Ecto neural progenitor cell (in vitro differentiated cells): ENCODE results near the gene BRD3.

Source experiments
- DNase-seq: peaks from one replicate; pipeline ENCODE4 v3.0.0-alpha.2; 2018; ENCODE audit warnings: low spot score

The BRD3 gene

GRCh38 chr9:134066913-134067851 is 644 bp downstream of the BRD3 start:
- DNase-seq, result peak; percentile 67

DNA sequence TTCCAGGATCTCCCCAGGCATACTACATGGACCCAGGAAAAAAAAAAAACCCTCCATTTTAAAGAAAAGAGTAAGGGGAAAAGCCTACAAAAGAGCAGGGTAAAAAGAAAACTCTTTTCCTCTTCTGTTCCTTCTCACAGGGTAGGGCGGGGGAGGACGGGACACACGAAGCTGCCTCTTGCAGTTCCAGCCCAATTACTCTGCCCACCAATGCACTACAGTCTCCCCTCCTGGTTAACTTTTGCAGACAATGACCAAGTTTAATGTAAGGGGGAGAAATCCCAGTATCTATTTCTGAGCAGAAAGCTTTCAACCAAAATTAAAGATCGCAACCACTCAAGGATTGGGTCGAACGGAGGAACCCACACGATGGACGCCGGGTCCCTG is 1.3 kb downstream of the BRD3 start:
- DNase-seq, result no peak

DNA sequence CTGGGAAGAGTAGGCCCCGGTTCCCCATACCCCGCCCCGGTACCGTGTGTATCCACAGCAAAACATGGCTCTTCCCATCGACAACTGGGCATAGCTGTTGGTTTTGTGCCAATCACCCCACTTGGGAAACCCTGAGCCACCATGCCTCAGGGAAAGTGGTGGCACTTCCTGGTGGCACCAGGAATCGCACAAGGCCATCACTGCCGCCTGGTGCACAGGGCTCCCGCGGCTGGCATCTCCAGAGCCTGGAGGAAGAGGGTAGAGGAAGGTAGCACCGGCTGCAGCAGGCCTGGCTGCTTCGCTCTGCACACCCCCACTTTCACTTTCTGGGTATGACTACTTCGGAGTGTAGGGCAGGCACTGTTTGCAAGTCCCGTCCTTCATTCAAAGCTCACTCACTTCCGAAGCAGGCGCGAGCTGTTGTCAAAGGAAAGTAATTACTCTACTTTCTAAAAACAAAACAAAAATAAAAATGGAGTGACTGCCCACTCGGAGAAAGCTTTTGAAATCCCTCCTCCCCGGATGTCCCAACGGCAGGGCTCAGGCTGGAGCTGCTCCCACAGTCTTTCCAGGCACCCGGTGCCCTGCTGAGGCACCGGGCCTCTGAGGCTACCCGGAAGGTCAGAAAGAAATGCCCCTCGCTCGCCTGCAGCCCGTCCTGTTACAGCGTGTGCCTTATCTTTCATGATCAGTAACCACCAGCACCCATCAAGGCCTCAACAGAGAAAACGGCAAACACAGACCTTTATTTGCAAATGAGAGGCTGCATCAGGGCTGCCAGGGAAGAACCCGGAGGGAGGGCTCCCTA is 2.0 kb downstream of the BRD3 start:
- DNase-seq, result peak; percentile 48

DNA sequence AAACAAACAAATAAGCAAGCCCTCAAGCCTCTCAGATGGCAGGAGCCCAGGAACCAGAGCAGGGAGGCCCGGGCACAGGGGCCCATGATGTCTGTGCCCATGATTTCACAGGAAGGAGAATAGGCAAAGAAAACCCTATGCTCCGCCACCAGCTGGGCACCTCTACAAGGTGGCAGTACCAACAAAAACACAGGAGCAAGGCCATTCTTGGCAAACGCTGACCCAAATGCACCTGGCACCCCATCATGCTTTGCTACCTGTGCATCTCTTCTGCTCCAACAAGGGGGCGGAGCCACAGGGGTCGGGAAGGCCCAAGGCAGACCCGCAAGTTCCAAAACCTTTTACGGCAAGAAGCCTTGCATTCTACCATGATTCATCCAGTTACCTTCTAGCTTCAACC is 3.1 kb downstream of the BRD3 start:
- peak; percentile 41 for DNase-seq

GRCh38 chr9:134063571-134064450 is 4.0 kb downstream of the BRD3 start:
- DNase-seq, result peak; percentile 38

- DNase-seq, result peak; percentile 49
These were observed 4.7 kb downstream of the BRD3 start for GRCh38 chr9:134063088-134063570.

DNA sequence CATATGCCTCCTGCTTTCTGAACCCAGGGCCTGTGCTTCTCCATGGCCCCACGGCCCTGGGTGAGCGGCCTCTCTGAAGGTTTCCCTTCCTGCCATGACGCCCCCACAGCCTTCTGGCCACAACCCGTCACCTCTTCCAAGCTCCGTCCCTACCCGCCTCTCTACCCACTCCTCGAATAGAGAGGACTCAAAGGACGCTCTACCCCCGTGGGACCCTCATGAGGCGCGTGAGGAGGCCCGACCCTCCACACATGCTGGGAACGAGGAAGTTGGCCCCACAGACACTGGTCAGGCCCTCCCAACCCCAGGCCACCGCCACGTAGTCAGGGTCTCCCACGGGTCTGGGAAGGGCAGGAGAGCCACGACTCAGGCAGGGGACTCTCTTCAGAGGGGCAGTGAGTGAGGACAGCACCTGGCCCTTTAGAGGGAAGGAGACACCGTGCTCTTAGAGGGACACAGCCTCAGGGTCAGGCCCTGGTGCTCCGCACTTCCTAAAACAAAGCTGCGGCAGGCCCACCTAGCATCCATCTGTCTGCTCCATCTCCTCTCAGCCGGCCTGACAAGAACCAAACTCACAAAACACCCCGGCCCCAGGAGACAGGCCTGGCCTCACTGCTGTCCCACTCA is 5.3 kb downstream of the BRD3 start:
- peak; percentile 43 for DNase-seq

- peak; percentile 47 for DNase-seq
These were observed 6.0 kb downstream of the BRD3 start for GRCh38 chr9:134061688-134062371.

GRCh38 chr9:134061019-134061687 is 6.7 kb downstream of the BRD3 start:
- DNase-seq, result peak; percentile 46

GRCh38 chr9:134060546-134060945 is 7.3 kb downstream of the BRD3 start:
- peak; percentile 40 for DNase-seq

DNA sequence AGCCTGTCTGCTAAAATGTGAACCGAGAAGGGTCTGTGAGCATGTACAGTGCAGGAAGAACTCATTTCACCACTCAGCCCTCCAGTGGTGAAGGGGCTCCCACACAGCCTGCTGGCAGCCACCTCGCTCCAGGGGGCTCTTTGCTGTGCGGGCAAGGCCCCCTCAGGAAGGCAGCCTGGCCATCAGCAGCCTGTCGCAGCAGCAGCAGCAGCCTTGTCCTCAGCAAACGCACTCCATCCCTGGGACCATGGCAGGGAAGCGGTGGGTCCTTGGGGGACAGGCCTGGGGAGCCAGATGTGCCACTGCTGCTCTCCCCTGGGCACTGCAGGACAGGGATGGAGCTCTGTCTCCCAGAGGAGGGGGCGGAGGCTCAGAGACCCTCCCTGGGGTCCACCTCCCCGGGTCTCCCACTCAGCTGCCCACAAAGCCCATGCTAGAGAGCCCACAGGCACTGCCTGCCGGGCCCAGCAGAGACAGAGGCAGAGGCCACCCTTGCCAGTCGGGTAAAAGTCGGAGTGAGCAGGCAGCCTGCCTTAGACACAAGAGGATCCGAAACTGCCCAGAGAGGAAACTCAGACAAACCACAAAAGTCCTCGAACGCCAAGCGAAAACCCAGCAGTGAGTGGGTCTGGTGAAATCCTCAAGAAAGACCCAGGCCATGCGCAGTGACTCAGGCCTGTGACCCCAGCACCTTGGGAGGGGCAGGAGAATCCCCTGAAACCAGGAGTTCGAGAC is 8.0 kb downstream of the BRD3 start:
- peak; percentile 46 for DNase-seq

- no peak for DNase-seq
These were observed 8.6 kb downstream of the BRD3 start for GRCh38 chr9:134059188-134059641.

DNA sequence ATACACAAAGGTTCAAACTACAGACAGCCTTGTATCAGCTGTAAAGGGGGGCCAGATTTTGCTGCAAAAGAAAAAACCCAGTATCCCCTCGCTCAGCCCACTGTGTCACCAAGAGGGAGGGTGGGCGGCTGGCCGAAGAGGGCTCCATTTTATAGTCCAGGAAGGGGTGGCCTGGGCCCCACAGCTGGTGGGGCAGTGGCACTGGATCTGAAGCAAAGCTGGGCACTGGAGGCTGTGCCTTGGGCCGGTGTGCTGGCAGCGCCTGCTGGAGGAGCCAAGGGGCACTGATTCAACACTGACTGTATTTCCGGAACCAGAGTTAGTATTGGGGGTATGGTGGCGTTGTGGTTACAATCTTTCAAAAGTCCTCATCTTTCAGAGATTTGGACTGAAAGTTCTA is 9.1 kb downstream of the BRD3 start:
- no peak for DNase-seq

- no peak for DNase-seq
These were observed 9.8 kb downstream of the BRD3 start for GRCh38 chr9:134057751-134058701.

DNA sequence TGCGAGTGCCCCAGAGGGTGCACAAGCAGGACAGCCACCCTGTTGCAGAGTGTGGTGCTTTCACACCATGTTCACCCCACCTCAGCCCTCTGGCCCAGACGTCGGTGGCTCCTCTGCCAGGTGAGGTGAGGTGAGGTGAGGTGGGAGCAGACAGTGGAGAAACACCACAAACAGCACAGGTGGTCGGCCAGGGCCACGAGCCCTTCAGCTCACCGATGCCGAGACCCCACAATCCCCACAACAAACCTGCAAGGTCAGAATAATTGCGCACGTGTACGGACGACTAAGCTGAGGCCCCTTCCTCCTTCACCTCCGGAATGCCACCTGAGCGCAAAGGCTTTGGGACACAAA is 10.5 kb downstream of the BRD3 start:
- DNase-seq, result no peak

- DNase-seq, result no peak
These were observed 11.1 kb downstream of the BRD3 start for GRCh38 chr9:134056483-134057306.

- DNase-seq, result no peak
These were observed 11.8 kb downstream of the BRD3 start for GRCh38 chr9:134055981-134056461.
